Thymus (tissue), 11 donors: ENCODE measurements around the gene FUCA2. TPM values are rescaled to one million over a fixed set of nuclear protein-coding genes. Genes with fewer than 3 reads are reported as not detected.
"Not testable (repeated sequence)": the region's sequence is repeated elsewhere in the genome, so short reads cannot be mapped to it uniquely, and the experiment has no call there.

ENCODE experiments used
- DNase-seq, 9 donors: peaks; one replicate each; pipeline ENCODE4 v3.0.0-alpha.2; 2013; ENCODE audit warnings: low spot score in 9 of 9, low read depth in 6 of 9, missing footprints in 1 of 9
- H3K27ac ChIP-seq, 2 donors: one replicate each; pipeline ENCODE4 v1.5.1; 2013; ENCODE audit warnings: control low read depth in 1 of 2, low read depth in 1 of 2, low read length in 1 of 2, mild to moderate bottlenecking in 1 of 2, moderate library complexity in 1 of 2
- H3K27me3 ChIP-seq, 2 donors: one replicate each; pipeline ENCODE4 v1.5.1; 2013; ENCODE audit warnings: low read length in 1 of 2; ENCODE audit not compliant: control insufficient read depth in 2 of 2, insufficient read depth in 1 of 2
- H3K36me3 ChIP-seq, 2 donors: one replicate each; pipeline ENCODE4 v1.5.1; 2013; ENCODE audit warnings: low read length in 1 of 2, mild to moderate bottlenecking in 1 of 2, moderate library complexity in 1 of 2; ENCODE audit not compliant: control insufficient read depth in 2 of 2, insufficient read depth in 2 of 2
- H3K4me1 ChIP-seq, 2 donors: one replicate each; pipeline ENCODE4 v1.5.1; 2013; ENCODE audit warnings: low read length in 2 of 2; ENCODE audit not compliant: control insufficient read depth in 2 of 2, insufficient read depth in 2 of 2
- H3K4me3 ChIP-seq, 2 donors: one replicate each; pipeline ENCODE4 v1.5.1; 2013; ENCODE audit warnings: low read length in 2 of 2, control low read depth in 1 of 2, mild to moderate bottlenecking in 1 of 2
- H3K9me3 ChIP-seq, 2 donors: one replicate each; pipeline ENCODE4 v1.5.1; 2013; ENCODE audit warnings: low read length in 1 of 2, mild to moderate bottlenecking in 1 of 2; ENCODE audit not compliant: control insufficient read depth in 2 of 2, insufficient read depth in 1 of 2
- WGBS: extraction: QIAGEN DNeasy Blood & Tissue Kit; methylation state at CpG from one replicate; pipeline ENCODE4 v1.1.7; 2013; 5-methylcytosine and 5-hydroxymethylcytosine counted together
- polyA plus RNA-seq: library from polyadenylated mRNA; stranded (reverse); fragments of 200-250 nt; gene quantifications from one replicate; pipeline ENCODE4 v1.2.3, GENCODE V29; 2013
- total RNA-seq: library from RNA; stranded (reverse); fragments of 120-200 nt; gene quantifications from one replicate; pipeline ENCODE4 v1.2.4, GENCODE V29; 2013
- donor health status: healthy.

Gene FUCA2
- total and polyA plus RNA-seq, 2 donors, result 6.3 to 11.8 TPM

DNA sequence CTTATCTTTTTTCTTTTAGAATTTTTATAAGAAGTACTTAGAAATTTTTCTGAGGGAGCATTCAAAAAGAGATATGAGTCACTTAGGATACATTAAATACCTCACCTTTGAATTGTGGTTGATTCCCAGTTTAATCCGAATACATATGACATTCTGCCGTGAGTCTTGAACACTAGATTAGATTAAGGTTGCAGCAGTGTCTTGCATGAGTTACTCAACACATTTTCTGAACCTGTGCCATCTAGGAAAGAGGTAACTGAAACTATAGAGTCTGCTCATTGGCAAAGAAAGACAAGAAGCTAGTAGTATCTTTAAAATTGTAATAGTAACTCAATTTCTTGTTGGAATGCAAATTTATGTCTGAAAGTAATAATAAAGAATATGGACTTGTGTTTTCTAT, 46.0 kb downstream of the FUCA2 start:
- WGBS, result over 99% methylated on average over 2 of the region's 2 CpGs
- no peaks in the 10 kb centered on the region for H3K9me3 ChIP-seq
- no peak overlapping the region for H3K4me3 ChIP-seq
- H3K27ac ChIP-seq, result no peak overlapping the region
- DNase-seq, result no peak
- no peaks in the 10 kb centered on the region for H3K27me3 ChIP-seq
- peaks cover 0 to 8% of the 10 kb centered on the region in 2 donors for H3K36me3 ChIP-seq
- H3K4me1 ChIP-seq, result no peaks in the 10 kb centered on the region

DNA sequence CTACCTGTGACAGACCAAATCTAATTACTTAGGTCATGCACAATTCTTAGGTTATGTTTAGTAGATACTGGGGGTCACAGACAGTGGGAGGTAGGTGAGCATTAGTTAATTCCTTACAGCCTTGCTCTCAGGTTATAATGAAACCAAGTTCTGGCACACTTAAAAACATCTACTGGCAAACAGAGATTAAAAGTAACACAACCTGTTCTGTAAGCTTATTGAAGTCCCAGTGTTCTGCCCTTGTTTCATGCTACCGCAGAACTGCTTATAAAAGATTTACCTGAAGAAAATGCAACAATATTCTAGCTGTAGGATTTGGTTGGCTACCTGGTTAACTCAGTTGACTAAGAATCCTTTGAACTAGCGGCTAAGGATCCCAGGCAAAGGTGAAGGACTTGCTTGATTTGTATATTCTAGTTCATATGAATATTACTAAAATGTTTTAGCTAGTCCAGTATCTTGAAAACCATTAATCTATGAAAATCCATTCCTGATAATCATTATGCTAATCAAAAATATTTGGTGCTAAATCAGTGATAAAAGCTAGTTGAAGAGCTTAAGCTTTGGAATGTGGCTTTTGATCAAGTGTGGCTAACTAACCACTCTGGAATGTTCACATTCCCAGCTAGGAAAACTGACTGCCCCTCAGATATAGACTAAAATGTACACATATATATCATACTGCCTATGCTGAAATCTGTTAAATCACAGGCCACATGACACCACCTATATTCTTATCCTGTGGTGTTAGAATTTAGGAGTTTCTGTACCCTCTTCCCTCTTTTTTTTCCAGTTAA, 53.8 kb downstream of the FUCA2 start:
- peaks cover 0 to 10% of the 10 kb centered on the region in 2 donors for H3K36me3 ChIP-seq
- no peaks in the 10 kb centered on the region for H3K27me3 ChIP-seq
- H3K4me1 ChIP-seq, result no peaks in the 10 kb centered on the region
- H3K27ac ChIP-seq, result no peak overlapping the region
- no peak overlapping the region for H3K4me3 ChIP-seq
- DNase-seq, result no peak
- H3K9me3 ChIP-seq, result no peaks in the 10 kb centered on the region
- 97% methylated on average over 2 of the region's 2 CpGs for WGBS

DNA sequence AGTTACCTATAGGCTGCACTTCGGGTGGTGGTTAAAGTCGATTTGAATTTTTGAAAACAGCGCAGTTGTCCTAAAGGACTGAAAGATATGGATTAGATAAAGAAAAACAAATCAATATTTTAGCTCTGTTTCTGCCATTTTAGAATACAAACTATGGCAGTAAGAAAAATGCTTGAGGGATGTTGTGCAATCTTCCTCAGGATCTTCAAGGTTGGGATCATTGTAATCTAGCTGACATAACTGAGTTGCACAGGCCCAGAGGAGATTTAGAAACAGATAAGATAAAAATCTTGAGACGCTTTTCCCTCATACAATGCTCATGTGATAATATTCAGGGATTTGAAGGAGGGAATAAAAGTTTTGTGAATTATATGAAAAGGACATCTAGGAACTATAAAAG, 60.0 kb downstream of the FUCA2 start:
- no peaks in the 10 kb centered on the region for H3K9me3 ChIP-seq
- peaks cover 11 to 18% of the 10 kb centered on the region in 2 donors for H3K4me1 ChIP-seq
- no peak overlapping the region for H3K27ac ChIP-seq
- no peaks in the 10 kb centered on the region for H3K36me3 ChIP-seq
- peak overlapping the region; percentile 64 to 80 for H3K4me3 ChIP-seq
- H3K27me3 ChIP-seq, result no peaks in the 10 kb centered on the region
- peak in 1 of 9 donors; percentile 5 for DNase-seq
- 28% methylated on average over 4 of the region's 4 CpGs for WGBS

DNA sequence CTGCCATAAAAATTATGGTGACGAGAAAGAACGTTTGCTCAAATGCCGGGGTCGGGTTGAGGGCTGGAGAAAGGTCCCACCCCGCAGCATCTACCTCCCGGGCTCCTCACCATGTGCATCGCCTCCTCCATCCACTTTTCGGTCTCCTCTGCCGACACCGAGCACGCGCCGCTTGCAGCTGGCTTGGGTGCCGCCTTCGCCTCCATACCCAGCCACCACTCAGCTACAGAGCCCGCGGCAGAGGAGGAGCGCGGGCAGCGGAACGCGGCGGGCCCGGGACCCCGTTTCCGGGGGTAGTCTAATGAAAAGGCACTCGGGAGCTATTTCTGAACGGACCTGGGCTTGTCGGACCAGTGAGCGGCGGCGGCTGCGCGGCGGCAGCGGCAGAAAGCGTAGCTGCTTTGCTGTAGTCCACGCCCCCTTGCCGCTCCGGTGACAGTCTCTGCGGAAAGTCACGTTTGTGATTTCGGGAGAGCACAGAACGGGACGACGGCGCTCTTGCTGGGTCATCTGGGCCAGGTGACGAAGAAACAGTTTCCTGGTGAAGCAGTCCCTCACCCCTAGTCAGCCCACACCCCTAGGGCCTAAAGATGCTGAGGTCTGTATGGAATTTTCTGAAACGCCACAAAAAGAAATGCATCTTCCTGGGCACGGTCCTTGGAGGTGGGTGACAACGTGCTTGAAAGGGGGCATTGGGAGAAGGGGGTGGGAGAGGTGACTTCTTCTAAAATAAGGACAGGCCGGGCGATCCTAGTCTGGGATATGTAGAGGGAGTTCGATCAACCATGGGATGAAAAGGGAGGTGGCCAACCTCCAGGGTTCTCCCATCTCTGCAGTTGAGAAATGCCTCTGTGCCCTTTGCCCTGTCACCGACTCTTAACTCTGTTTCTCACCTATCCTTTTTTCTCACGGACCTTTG, 60.8 kb downstream of the FUCA2 start, which contains the start of the genes ADAT2 and PEX3:
Gene ADAT2 (minus strand): TSS at position 243 of the 919 bp plus-strand sequence. CDS start 37 bp downstream, at position 206.
Gene PEX3 (plus strand): TSS at position 353 of the 919 bp plus-strand sequence. CDS start 238 bp downstream, at position 591.
- WGBS, result under 1% methylated on average over 56 of the region's 56 CpGs
- H3K4me3 ChIP-seq, result peak within 1 kb of the TSS; percentile 64 to 80
- DNase-seq, result peak; percentile 66 to 94 (median 82)
- H3K4me1 ChIP-seq, result peaks cover 11 to 18% of the 10 kb centered on the region in 2 donors
- no peaks in the 10 kb centered on the region for H3K36me3 ChIP-seq
- H3K27me3 ChIP-seq, result no peaks in the 10 kb centered on the region
- H3K9me3 ChIP-seq, result no peaks in the 10 kb centered on the region
- peak within 1 kb of the TSS; percentile 80 to 83 for H3K27ac ChIP-seq

DNA sequence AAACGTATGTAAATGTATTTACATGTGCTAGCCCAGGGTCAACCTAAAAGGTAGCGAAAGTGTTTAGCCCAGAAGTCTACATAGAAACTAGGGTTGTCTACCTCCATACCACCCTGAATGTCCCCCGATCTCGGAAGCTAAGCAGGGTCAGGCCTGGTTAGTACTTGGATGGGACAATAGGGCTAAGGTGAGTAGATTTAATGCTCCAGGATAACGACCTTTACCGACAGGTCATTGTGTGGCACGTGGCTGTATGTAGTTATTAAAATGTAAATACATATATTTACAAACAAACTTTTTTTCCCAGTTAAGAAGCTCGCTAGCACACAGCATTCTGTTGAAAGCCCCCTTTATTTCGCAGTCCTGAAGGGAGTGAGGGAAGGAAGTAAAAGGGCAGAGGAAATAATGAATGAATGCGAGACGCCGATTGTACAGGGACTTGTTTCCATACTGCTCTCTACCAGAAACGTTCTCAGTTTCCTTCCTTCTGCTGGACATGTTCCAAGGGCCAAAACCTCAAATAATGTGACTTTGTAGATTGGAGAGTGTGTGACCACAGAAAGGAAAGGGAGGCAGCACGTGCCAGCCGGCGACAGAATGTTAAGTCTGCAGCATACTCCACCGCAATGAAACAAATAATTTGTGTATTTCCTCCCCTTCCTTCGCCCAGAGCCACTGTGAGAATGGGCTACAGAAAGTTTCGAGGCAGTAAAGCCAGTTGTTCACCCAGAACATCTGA, 61.6 kb downstream of the FUCA2 start:
- 10% methylated on average over 19 of the region's 19 CpGs for WGBS
- no peaks in the 10 kb centered on the region for H3K27me3 ChIP-seq

DNA sequence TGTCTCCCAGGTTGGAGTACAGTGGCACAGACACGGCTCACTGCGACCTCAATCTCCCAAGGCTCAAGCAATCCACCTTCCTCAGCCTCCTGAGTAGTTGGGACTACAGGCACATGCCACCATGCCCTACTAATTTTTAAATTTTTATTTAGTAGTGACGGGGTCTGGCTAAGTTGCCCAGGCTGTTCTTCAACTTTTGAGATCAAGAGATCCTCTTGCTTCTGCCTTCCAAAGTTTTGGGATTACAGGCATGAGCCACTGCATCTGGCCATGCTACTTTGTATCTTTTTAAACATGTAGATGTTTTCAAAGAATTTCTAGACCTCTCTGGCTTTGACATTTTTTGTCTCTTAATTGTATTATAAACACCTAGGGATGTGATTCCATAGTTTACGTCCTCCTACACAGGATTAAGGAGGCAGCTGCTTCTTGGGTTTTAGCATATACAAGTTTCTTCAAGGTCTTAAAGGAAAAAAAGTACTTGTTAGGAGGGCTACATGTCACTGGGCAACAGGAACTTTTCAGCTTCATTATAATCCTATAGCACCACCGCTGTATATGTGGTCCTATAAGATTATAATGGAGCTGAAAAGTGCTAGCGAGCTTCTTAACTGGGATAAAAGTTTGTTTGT, 62.3 kb downstream of the FUCA2 start:
- no peaks in the 10 kb centered on the region for H3K9me3 ChIP-seq
- H3K27ac ChIP-seq, result no peak overlapping the region
- no peaks in the 10 kb centered on the region for H3K36me3 ChIP-seq
- DNase-seq, result peak in 1 of 9 donors; percentile 3
- WGBS, result 91% methylated on average over 6 of the region's 6 CpGs
- peak overlapping the region; percentile 64 to 80 for H3K4me3 ChIP-seq
- H3K27me3 ChIP-seq, result no peaks in the 10 kb centered on the region
- H3K4me1 ChIP-seq, result peaks cover 11 to 18% of the 10 kb centered on the region in 2 donors

More for the DNA sequence above, 61.6 kb downstream of the FUCA2 start:
- peak in 8 of 9 donors; percentile 21 to 71 (median 40) for DNase-seq
- H3K4me3 ChIP-seq, result peak overlapping the region; percentile 64 to 80
- no peaks in the 10 kb centered on the region for H3K9me3 ChIP-seq
- peak overlapping the region; percentile 80 to 83 for H3K27ac ChIP-seq
- peaks cover 11 to 18% of the 10 kb centered on the region in 2 donors for H3K4me1 ChIP-seq
- H3K36me3 ChIP-seq, result no peaks in the 10 kb centered on the region

DNA sequence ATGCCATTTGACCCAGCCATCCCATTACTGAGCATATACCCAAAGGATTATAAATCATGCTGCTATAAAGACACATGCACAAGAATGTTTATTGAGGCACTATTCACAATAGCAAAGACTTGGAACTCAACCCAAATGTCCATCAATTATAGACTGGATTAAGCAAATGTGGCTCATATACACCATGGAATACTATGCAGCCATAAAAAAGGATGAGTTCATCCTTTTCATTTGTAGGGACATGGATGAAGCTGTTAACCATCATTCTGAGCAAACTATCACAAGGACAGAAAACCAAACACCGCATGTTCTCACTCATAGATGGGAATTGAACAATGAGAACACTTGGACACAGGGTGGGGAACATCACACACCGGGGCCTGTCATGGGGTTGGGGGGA, 63.7 kb downstream of the FUCA2 start:
- H3K36me3 ChIP-seq, DNase-seq, H3K27me3 ChIP-seq, H3K4me3 ChIP-seq, H3K27ac ChIP-seq, H3K9me3 ChIP-seq: not testable (repeated sequence)
- peaks cover 11 to 18% of the 10 kb centered on the region in 2 donors for H3K4me1 ChIP-seq
- 91% methylated on average over 2 of the region's 2 CpGs for WGBS
